HepG2 (cell line): Measurements from ENCODE around the gene ATP2B3. TPM values are rescaled to one million over a fixed set of nuclear protein-coding genes. Genes with fewer than 3 reads are reported as not detected.

Experiments
- ATAC-seq: fragments of 200-7000 bp; cut with Tn5 transposase; 3 replicates; pipeline ENCODE4 v1.9.1; 2020; ENCODE audit warnings: mild to moderate bottlenecking, moderate library complexity
- BruUV-seq: library from RNA; stranded (reverse); fragments of 400-500 nt; replicated peaks from 2 replicates; lab custom pipeline; 2021; lab: Mats Ljungman, UMichigan
- CTCF ChIA-PET: fragments of 300-600 bp; formaldehyde crosslinking; extraction: SDS; loops from one replicate; lab custom pipeline; 2021; ENCODE audit warnings: low total read pairs, inconsistent platforms, low intra/inter-chr PET ratio; lab: Yijun Ruan, JAX
- POLR2A ChIA-PET: fragments of 350-600 bp; sonication (Branson Sonifier 250); formaldehyde crosslinking; loops from one replicate; lab custom pipeline; 2020; ENCODE audit warnings: antibody characterized with exemption, inconsistent platforms; lab: Yijun Ruan, JAX
- DNase-seq: peaks from one replicate; pipeline ENCODE4 v3.0.0-alpha.2; 2015; ENCODE audit warnings: low spot score
- FAIRE-seq: peaks from 3 replicates; lab custom pipeline; 2011; peaks lifted over from hg19 to GRCh38; lab: Jason Lieb, UNC
- H2AFZ ChIP-seq: one replicate; pipeline ENCODE4 v1.6.1; 2011; ENCODE audit warnings: low read length, inconsistent platforms
- H3K27ac ChIP-seq: fragments of 300-600 bp; 3 replicates; pipeline ENCODE4 v1.8.0; 2011; ENCODE audit warnings: mixed run types, mild to moderate bottlenecking, mixed read lengths, low read length, inconsistent platforms; ENCODE audit not compliant: insufficient read depth; ENCODE audit errors: extremely low read length
- H3K27me3 ChIP-seq, 2 experiments: fragments of 200-600 bp in 1 of 2; 2 replicates in 1 of 2; 3 replicates in 1 of 2; pipeline versions ENCODE4 v1.6.0 to v1.8.0; 2011; ENCODE audit warnings: low read length in 2 of 2, mild to moderate bottlenecking in 2 of 2, moderate library complexity in 2 of 2, inconsistent platforms in 1 of 2; ENCODE audit not compliant: insufficient read depth in 2 of 2, control insufficient read depth in 1 of 2
- H3K36me3 ChIP-seq, 2 experiments: fragments of 200-600 bp in 1 of 2; replicated peaks in 1 of 2; 2 replicates in 1 of 2; 3 replicates in 1 of 2; pipeline versions ENCODE4 v1.5.1 to v1.8.0; 2011; ENCODE audit warnings: low read length in 2 of 2, inconsistent platforms in 1 of 2; ENCODE audit not compliant: insufficient read depth in 2 of 2, control insufficient read depth in 1 of 2
- H3K4me1 ChIP-seq: 2 replicates; pipeline ENCODE4 v1.5.1; 2012; ENCODE audit warnings: low read length, inconsistent platforms; ENCODE audit not compliant: insufficient read depth
- H3K4me2 ChIP-seq: 2 replicates; pipeline ENCODE4 v1.6.0; 2011; ENCODE audit warnings: low read depth, low read length, inconsistent platforms
- H3K4me3 ChIP-seq, 3 experiments: fragments of 200-600 bp in 1 of 3; sonication (generic), shearing (Covaris generic) in 1 of 3; replicated peaks in 1 of 3; 2 replicates each; pipeline ENCODE4 v1.5.1; 2011 to 2016; ENCODE audit warnings: low read length in 3 of 3, inconsistent platforms in 2 of 3, low read depth in 2 of 3, mild to moderate bottlenecking in 2 of 3, control low read depth in 1 of 3, mixed read lengths in 1 of 3; ENCODE audit not compliant: insufficient read depth in 1 of 3
- H3K79me2 ChIP-seq: one replicate; pipeline ENCODE4 v1.6.1; 2011; ENCODE audit warnings: low read length, inconsistent platforms; ENCODE audit not compliant: insufficient read depth
- H3K9ac ChIP-seq: 2 replicates; pipeline ENCODE4 v1.6.0; 2011; ENCODE audit warnings: mild to moderate bottlenecking, low read depth, low read length, inconsistent platforms; ENCODE audit not compliant: insufficient read depth
- H3K9me3 ChIP-seq: 2 replicates; pipeline ENCODE4 v1.5.1; 2012; ENCODE audit warnings: mild to moderate bottlenecking, low read length
- H4K20me1 ChIP-seq: 2 replicates; pipeline ENCODE4 v1.6.0; 2011; ENCODE audit warnings: inconsistent platforms, mild to moderate bottlenecking, low read length, moderate library complexity; ENCODE audit not compliant: insufficient read depth
- CC2D1A ChIP-seq: sonication (generic); formaldehyde crosslinking; IDR thresholded peaks from 2 replicates; pipeline ENCODE4 v1.8.1; 2023; ENCODE audit warnings: mild to moderate bottlenecking, missing genetic modification reagents
- STAG1 ChIP-seq: sonication (generic); formaldehyde crosslinking; IDR thresholded peaks from 2 replicates; pipeline ENCODE4 v1.4.0; 2020; ENCODE audit warnings: missing genetic modification reagents
- ZNF318 ChIP-seq: sonication (generic); formaldehyde crosslinking; IDR thresholded peaks from 2 replicates; pipeline ENCODE4 v1.4.0; 2020; ENCODE audit warnings: mild to moderate bottlenecking, missing genetic modification reagents
- ZSCAN25 ChIP-seq: sonication (generic); formaldehyde crosslinking; IDR thresholded peaks from 2 replicates; pipeline ENCODE4 v1.8.0; 2022; ENCODE audit warnings: mild to moderate bottlenecking, missing genetic modification reagents
- WGBS: methylation state at CpG from one replicate; pipeline ENCODE4 v1.1.6; 2017; ENCODE audit warnings: low lambda C conversion rate; 5-methylcytosine and 5-hydroxymethylcytosine counted together
- in situ Hi-C: cut with HindIII; loops from 2 replicates; pipeline ENCODE4 v1.10.0; 2017; ENCODE audit warnings: low pct_unique_long_range_greater_than_20kb; ENCODE audit not compliant: extremely low pct_ligation_motif_present
- intact Hi-C: fragments of 100-400 bp; cut with micrococcal nuclease; formaldehyde crosslinking; loops from one replicate; pipeline ENCODE4 v1.10.0; 2022; ENCODE audit not compliant: unreplicated experiment
- polyA plus RNA-seq, 8 experiments: library from polyadenylated mRNA; depleted of rRNA in 3 of 8; stranded (reverse) in 7 of 8; unstranded in 1 of 8; fragments of >200 nt; fragmentation: Illumina TruSeq in 4 of 8; extraction: Trizol in 4 of 8; gene quantifications; 2 replicates each; pipeline versions ENCODE4 v1.2.1 to v1.2.3, GENCODE V29; 2011 to 2016; ENCODE audit warnings: low read depth in 4 of 8, missing spikeins in 1 of 8, mixed read lengths in 1 of 8; ENCODE audit not compliant: insufficient read depth in 1 of 8
- total RNA-seq, 5 experiments: library from RNA; depleted of rRNA; stranded (reverse); fragments of >200 nt; fragmentation: Illumina TruSeq; extraction: Trizol; gene quantifications; 2 replicates each; pipeline ENCODE4 v1.2.3, GENCODE V29; 2016; ENCODE audit warnings: low read depth in 1 of 5

ATP2B3 gene
- total and polyA plus RNA-seq, 2 of the 13 experiments (the other 11 are each of a cell fraction or from before 2014, with no cell fraction given): not detected

- Histone ChIP-seq H3K9me3 (no peaks in the 10 kb centered on the region), H3K36me3 (no peaks in the 10 kb centered on the region), H3K4me1 (peaks cover 24% of the 10 kb centered on the region), H2AFZ (no peak overlapping the region), H3K27ac (no peak overlapping the region), H3K4me2 (no peak overlapping the region), H3K27me3 (peaks cover 2 to 5% of the 10 kb centered on the region in 2 experiments; a peak in 2 of 5 replicates), H3K79me2 (no peaks in the 10 kb centered on the region)
- FAIRE-seq (no peak), ATAC-seq (no peak), DNase-seq (no peak)
- intact Hi-C loops (no loop called here), in situ Hi-C loops (no loop called here)
- ChIA-PET CTCF (no interaction called here), POLR2A (interaction anchor here (1.2 kb wide), 1 partner anchor 11 kb away, joined by 4 read pairs; no protein-coding TSS in a partner anchor)
- no TSS peak for BruUV-seq
- no peak for TF ChIP-seq ZNF318 (CRISPR knock-in tag)
- TF ChIP-seq CC2D1A (CRISPR knock-in tag): no peak
- no peak for TF ChIP-seq STAG1
- TF ChIP-seq ZSCAN25 (CRISPR knock-in tag): no peak
- TF ChIP-seq, all 625 proteins: peak for 0
- H3K4me3 ChIP-seq: no peak overlapping the region
- H4K20me1 ChIP-seq: no peaks in the 10 kb centered on the region
- WGBS: 30% methylated on average over 2 of the region's 11 CpGs
- H3K9ac ChIP-seq: no peak overlapping the region
Observed at GRCh38 chrX:153477364-153477857, 40.0 kb upstream of the ATP2B3 start.
